ENCODE results near the gene TGM4.

The TGM4 gene

DNA sequence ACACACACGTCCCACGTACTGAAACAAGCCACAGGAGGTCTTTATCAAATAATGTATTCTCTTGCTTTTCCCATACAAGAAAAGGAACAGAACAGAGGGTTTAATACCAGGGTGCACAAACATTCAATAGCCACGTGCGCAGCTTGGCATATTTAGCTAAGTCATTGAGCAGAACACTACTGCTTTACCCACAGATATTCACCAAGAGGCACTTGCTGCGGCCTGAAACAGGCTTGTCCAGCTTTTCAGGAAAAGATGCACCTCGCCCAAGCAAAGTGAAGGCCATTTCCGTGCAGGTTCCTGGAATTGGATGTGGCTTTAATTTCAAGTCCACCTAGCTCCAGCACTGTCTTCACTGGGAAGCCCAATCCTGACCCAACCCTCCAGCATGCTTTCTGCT, 84.0 kb downstream of the TGM4 start:
- no peak for DNase-seq

DNA sequence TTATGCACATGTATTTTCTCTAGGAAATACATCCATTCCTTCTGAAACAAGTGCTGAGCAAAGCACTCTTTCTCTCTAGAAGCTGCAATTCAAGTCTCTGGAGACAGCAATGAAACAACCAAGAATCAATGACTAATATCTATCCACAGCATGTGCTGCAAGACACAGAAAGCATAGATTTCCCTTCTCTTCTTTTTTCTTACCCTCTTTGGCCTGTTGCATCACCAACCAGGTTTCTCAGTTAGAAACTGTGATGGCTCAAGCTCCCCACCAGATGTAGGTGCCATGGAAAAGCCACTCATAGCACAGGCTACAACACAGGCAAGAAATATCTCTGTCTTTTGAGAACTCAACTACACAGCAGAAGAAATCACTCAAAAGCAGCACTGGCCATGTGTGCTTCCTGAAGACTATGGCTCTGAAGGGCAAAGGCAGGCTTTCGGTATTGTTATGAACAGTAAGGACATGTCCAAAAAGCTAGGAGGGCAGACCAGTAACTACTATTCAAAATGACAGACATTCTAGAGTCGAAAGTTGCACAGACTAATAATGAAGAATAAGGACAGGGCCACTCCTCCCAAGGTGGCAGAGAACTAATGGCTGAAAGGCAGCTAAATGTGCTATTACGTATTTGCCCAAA, 86.1 kb downstream of the TGM4 start:
- no peak for DNase-seq

DNA sequence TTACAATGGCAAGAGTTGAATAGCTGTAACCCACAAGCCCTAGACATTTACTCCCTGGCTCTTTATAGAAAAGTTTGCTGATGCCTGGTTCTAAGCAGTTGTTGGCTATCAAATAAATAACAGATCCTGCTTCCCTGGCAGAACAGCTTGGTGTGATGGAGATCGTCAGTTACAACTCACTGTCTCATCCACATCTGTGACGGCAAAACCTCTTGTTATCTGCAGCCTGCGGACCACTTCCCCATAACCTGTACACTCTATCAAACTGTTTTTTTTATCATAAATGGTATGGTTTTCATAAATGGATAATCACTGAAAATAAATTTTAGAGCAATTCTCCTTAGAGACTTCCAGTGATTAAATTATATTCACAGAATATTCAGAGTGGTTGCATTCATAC, 87.5 kb downstream of the TGM4 start:
- no peak for DNase-seq

DNA sequence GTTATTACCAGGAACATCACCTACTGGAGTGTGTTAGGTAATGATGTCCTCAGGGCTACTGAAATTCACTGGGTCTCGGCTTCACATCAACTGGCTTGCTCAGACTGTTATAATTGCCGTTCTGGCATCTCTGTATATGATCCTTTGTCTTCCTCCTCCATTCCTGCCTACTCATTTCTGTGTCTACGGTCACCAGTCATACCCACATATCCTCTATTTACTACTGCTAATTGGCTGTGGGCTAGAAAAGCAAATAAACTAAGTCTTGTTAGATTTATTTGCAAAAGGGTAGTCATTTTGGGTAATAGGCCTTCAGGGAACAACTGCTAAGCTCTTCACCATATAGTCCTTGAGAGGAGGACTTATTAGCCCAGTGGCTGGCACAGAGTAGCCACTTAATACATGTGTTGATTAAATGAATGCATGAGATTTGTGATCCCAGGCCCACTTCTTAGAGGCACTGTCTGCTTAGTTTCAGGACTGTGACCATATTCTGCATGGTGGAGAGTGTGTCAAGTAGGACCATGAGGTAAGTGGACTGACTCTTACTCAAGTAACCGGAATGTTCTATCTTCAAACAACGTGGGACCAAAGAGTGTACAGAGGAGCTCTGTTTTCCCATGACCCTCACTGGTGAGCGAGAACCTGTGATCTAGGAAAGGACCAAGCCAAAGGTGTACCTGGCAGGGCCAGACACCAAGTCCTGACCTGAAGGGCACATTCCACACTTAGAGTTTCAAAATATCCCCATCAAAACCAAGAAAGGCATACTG, 88.4 kb downstream of the TGM4 start:
- no peak for DNase-seq

DNA sequence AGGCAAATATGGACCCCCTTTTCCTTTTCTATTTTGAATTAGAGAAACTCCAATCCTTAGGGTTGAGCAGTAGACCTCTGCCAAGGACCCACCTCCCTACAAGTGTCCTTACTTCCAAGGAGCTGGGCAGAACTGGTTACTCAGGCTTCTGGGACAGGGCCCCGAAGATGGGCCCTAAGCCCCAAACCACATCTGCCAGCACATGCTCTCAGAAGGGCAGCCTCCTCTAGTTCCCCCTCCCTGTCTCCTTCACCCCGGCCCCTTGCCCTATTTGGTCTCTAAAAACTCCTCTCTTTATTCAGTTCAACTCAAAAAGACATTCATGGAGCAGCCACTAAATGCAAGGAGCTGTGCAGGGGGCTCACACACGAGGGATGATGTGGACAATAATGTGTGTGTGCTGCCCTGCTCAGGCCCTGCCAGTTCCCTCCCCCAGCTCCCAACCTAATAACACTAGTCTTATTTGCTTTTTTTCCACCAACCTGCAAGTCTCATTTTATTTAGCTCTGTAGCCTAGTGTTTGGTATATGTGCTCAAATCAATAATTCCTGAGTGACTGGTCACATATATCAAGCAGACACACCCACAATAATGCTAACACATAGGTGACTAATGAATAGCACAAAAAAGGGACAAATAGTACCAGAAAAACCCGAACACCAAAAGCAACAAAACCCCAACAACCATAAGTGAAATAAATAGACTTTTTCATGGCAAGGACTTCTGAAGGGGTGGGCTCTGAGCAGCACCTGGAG, 89.3 kb downstream of the TGM4 start:
- no peak for DNase-seq

All from NCI-H1048 (cell line).